ENCODE results near the gene TUBB1.

Gene TUBB1

GRCh38 chr20:58975353-58975752 is 43.9 kb upstream of the TUBB1 start:
- CTCF ChIA-PET, result no interaction called here
- H3K27ac ChIP-seq, result no peak overlapping the region
- POLR2A ChIA-PET (ENCODE audit: low non-redundant PET), result no interaction called here
- no peak for DNase-seq (ENCODE audit: low spot score)
- no peak for TF ChIP-seq CTCF (conservative IDR thresholded peaks at IDR 0.05; ENCODE audit: low read depth)

- no peak overlapping the region for H3K27ac ChIP-seq
- no peak for TF ChIP-seq CTCF (conservative IDR thresholded peaks at IDR 0.05; ENCODE audit: low read depth)
- ChIA-PET CTCF (interaction anchor here (0.8 kb wide), 1 partner anchor 123 kb away, joined by 4 read pairs; no protein-coding TSS in a partner anchor), POLR2A (ENCODE audit: low non-redundant PET) (no interaction called here)
- no peak for DNase-seq (ENCODE audit: low spot score)
These were observed 43.0 kb upstream of the TUBB1 start for GRCh38 chr20:58976061-58976730.

- POLR2A ChIA-PET (ENCODE audit: low non-redundant PET), result interaction anchor here (0.6 to 0.7 kb wide), 3 partner anchors 9 to 475 kb away, joined by 3 to 4 read pairs (median 4); partner anchors contain the start of gene ATP5F1E
- TF ChIP-seq CTCF (conservative IDR thresholded peaks at IDR 0.05; ENCODE audit: low read depth), result no peak
- no peak overlapping the region for H3K27ac ChIP-seq
- no peak for DNase-seq (ENCODE audit: low spot score)
- CTCF ChIA-PET, result no interaction called here
These were observed 40.7 kb upstream of the TUBB1 start for GRCh38 chr20:58978351-58979190.

GRCh38 chr20:58980711-58981627 is 38.3 kb upstream of the TUBB1 start, which contains the start of gene NELFCD:
TSS of gene NELFCD (plus strand) at chr20:58981256. CDS start at chr20:58981310, 54 bp downstream.
- H3K27ac ChIP-seq, result peak within 1 kb of the TSS; percentile 77
- CTCF ChIA-PET, result interaction anchor here (0.6 to 0.7 kb wide), 2 partner anchors 55 to 906 kb away, joined by 3 read pairs; no protein-coding TSS in a partner anchor

GRCh38 chr20:58981628-58982364 is 37.4 kb upstream of the TUBB1 start:
- TF ChIP-seq CTCF (conservative IDR thresholded peaks at IDR 0.05; ENCODE audit: low read depth), result no peak
- peak; percentile 51 for DNase-seq (ENCODE audit: low spot score)
- peak overlapping the region; percentile 77 for H3K27ac ChIP-seq
- ChIA-PET CTCF (interaction anchor here (0.6 to 0.7 kb wide), 4 partner anchors 52 to 906 kb away, joined by 3 read pairs; no protein-coding TSS in a partner anchor), POLR2A (ENCODE audit: low non-redundant PET) (interaction anchor here (0.6 kb wide), 1 partner anchor 74 kb away, joined by 11 read pairs; no protein-coding TSS in a partner anchor)

More at GRCh38 chr20:58980711-58981627, 38.3 kb upstream of the TUBB1 start, which contains the start of gene NELFCD:
- POLR2A ChIA-PET (ENCODE audit: low non-redundant PET), result interaction anchor here (0.6 kb wide), 1 partner anchor 73 kb away, joined by 11 read pairs; no protein-coding TSS in a partner anchor
- DNase-seq (ENCODE audit: low spot score), result peak; percentile 100
- no peak for TF ChIP-seq CTCF (conservative IDR thresholded peaks at IDR 0.05; ENCODE audit: low read depth)

Measured in RWPE1 (cell line).